WERI-Rb-1 (cell line): ENCODE data around the gene LITAF.

Experiments
- DNase-seq: peaks from one replicate; pipeline ENCODE4 v3.0.0-alpha.2; 2020
- H3K27ac ChIP-seq: fragments of 250-450 bp; sonication (Bioruptor Pico); 2 replicates; pipeline ENCODE4 v1.5.1; 2020; ENCODE audit warnings: mild to moderate bottlenecking, moderate library complexity
- H3K27me3 ChIP-seq: fragments of 250-450 bp; sonication (Bioruptor Pico); 2 replicates; pipeline ENCODE4 v1.5.1; 2021; ENCODE audit warnings: mild to moderate bottlenecking, low read depth, moderate library complexity; ENCODE audit not compliant: insufficient read depth, severe bottlenecking
- H3K36me3 ChIP-seq: fragments of 250-450 bp; sonication (Bioruptor Pico); 2 replicates; pipeline ENCODE4 v1.5.1; 2020; ENCODE audit warnings: mild to moderate bottlenecking, moderate library complexity
- H3K4me3 ChIP-seq: 2 replicates; pipeline ENCODE4 v1.5.1; 2011; ENCODE audit warnings: low read depth, mild to moderate bottlenecking, control low read depth, low read length
- H3K9me3 ChIP-seq: fragments of 250-450 bp; sonication (Bioruptor Pico); 2 replicates; pipeline ENCODE4 v1.5.1; 2021; ENCODE audit warnings: mild to moderate bottlenecking, moderate library complexity; ENCODE audit not compliant: severe bottlenecking
- CTCF ChIP-seq: IDR thresholded peaks from 2 replicates; pipeline ENCODE4 v1.5.1; 2011; ENCODE audit warnings: low read depth, mild to moderate bottlenecking, control low read depth, inconsistent platforms, low read length

Gene LITAF

GRCh38 chr16:11586378-11586855 lies 302 bp downstream of the LITAF start:
- Histone ChIP-seq H3K4me3 (peak overlapping the region; percentile 58), H3K36me3 (no peaks in the 10 kb centered on the region), H3K27me3 (no peaks in the 10 kb centered on the region), H3K27ac (peak overlapping the region; percentile 77), H3K9me3 (no peaks in the 10 kb centered on the region)
- no peak for DNase-seq
- TF ChIP-seq CTCF = no peak

- no peak for TF ChIP-seq CTCF
- Histone ChIP-seq H3K27ac (no peak overlapping the region), H3K4me3 (peak overlapping the region; percentile 58), H3K36me3 (no peaks in the 10 kb centered on the region), H3K27me3 (no peaks in the 10 kb centered on the region), H3K9me3 (no peaks in the 10 kb centered on the region)
- no peak for DNase-seq
Observed at GRCh38 chr16:11585460-11586377, 1.0 kb downstream of the LITAF start.

GRCh38 chr16:11583889-11584565 lies 2.7 kb downstream of the LITAF start:
- no peak for TF ChIP-seq CTCF
- no peaks in the 10 kb centered on the region for H3K27me3 ChIP-seq
- H3K9me3 ChIP-seq = no peaks in the 10 kb centered on the region
- H3K27ac ChIP-seq = no peak overlapping the region
- no peak for DNase-seq
- H3K4me3 ChIP-seq = no peak overlapping the region
- no peaks in the 10 kb centered on the region for H3K36me3 ChIP-seq

- Histone ChIP-seq H3K36me3 (no peaks in the 10 kb centered on the region), H3K27ac (no peak overlapping the region), H3K9me3 (no peaks in the 10 kb centered on the region), H3K4me3 (no peak overlapping the region), H3K27me3 (no peaks in the 10 kb centered on the region)
- no peak for TF ChIP-seq CTCF
- no peak for DNase-seq
Observed at GRCh38 chr16:11583166-11583565, 3.6 kb downstream of the LITAF start.

GRCh38 chr16:11582157-11582814 lies 4.4 kb downstream of the LITAF start:
- no peak overlapping the region for H3K27ac ChIP-seq
- TF ChIP-seq CTCF = no peak
- no peaks in the 10 kb centered on the region for H3K27me3 ChIP-seq
- DNase-seq = no peak
- no peak overlapping the region for H3K4me3 ChIP-seq
- no peaks in the 10 kb centered on the region for H3K36me3 ChIP-seq
- H3K9me3 ChIP-seq = no peaks in the 10 kb centered on the region
